ENCODE data around the gene CLNK.

Gene CLNK

DNA sequence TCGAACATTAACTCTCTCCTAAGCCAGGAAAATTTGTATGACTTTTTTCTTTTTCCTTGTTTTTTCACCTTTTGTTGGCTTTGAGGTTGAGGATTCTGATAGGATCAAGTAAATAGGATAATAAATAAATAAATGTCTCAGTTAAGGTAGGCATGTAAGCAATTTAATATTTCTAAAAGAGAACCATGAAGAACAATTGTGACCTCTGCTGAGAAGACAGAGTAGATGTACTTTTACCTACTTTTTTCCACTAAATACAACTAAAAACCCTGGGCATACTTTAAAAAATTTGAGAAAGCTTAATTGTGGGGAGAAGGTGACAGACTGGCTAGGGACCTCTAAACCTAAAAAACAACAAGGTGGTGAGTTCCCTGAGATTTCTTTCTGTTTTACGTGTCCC, 31.6 kb upstream of the CLNK start:
- no peaks in the 10 kb centered on the region for H3K9me3 Mint-ChIP-seq
- H3K4me1 Mint-ChIP-seq (ENCODE audit: low read depth in 2 of 2) = peaks cover 0 to 2% of the 10 kb centered on the region in 2 donors
- no peak overlapping the region for H3K4me3 Mint-ChIP-seq
- H3K27me3 Mint-ChIP-seq = peaks cover 11 to 30% of the 10 kb centered on the region in 2 donors
- H3K27ac Mint-ChIP-seq = no peak overlapping the region
- H3K36me3 Mint-ChIP-seq (ENCODE audit: insufficient read depth) = peaks cover 3% of the 10 kb centered on the region
- ATAC-seq (replicated peaks) = no peak
- DNase-seq = no peak

DNA sequence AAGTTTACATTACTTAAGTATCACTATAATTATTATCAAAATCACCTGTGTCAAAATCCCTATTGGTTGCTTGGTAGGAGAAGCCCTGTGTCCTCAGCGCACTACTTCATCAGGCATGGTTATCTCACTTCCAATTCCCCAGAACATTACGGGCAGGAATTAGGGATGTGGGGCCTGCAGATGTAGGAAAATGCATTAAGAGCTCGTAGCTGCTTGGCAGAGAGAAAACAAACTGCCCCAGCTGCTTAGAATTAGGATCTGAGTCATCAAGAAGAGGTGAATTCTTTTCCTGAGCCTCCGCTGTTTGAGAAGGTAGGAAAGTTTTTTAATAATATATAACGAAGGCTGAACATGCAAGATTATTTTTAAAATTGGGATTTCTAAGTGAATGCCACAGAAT, 31.1 kb upstream of the CLNK start:
- ATAC-seq (replicated peaks) (no peak), DNase-seq (no peak)
- peaks cover 3% of the 10 kb centered on the region for H3K36me3 Mint-ChIP-seq (ENCODE audit: insufficient read depth)
- H3K27me3 Mint-ChIP-seq = peaks cover 11 to 30% of the 10 kb centered on the region in 2 donors
- H3K9me3 Mint-ChIP-seq = no peaks in the 10 kb centered on the region
- H3K4me3 Mint-ChIP-seq = no peak overlapping the region
- H3K4me1 Mint-ChIP-seq (ENCODE audit: low read depth in 2 of 2) = peaks cover 0 to 2% of the 10 kb centered on the region in 2 donors
- H3K27ac Mint-ChIP-seq = no peak overlapping the region

DNA sequence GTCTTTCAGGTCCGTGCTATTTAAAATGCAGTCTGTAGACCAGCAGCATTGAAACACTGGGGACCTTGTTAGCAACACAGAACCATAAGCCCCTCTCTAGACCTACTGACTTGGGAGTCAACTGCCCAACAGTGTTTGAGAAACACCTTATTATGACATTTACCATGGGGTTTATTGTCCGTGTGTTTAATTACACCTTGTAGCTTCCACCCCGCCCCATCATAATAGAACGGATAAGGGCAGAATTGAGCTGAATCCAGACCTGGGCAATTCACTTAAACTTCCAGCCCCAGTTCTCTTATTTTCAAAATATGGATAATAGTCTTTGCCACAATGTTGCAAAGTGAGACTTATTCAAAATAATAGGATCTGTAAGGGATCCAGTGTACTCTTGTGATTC, 30.6 kb upstream of the CLNK start:
- no peak for DNase-seq
- Mint-ChIP-seq H3K36me3 (ENCODE audit: insufficient read depth) (peaks cover 3% of the 10 kb centered on the region), H3K27me3 (peaks cover 7 to 27% of the 10 kb centered on the region in 2 donors), H3K4me3 (no peak overlapping the region), H3K4me1 (ENCODE audit: low read depth in 2 of 2) (peaks cover 0 to 2% of the 10 kb centered on the region in 2 donors), H3K9me3 (no peaks in the 10 kb centered on the region), H3K27ac (no peak overlapping the region)
- no peak for ATAC-seq (replicated peaks)

DNA sequence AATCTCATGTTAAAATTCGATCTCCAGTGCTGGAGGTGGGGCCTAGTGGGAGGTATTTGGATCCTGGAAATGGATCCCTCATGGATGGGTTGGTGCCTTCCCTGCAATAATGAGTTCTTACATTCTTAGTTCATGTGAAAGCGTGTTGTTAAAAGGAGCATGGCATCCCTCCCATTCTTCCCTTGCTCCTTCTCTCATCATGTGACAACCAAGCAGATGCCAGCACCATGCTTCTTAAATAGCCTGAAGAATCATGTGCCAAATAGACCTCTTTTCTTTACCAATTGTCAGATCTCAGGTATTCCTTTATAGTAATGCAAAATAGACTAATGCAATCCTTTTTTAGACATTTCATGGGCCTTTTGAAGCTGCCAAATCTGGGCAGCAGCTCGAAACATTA, 29.0 kb upstream of the CLNK start:
- DNase-seq (no peak), ATAC-seq (replicated peaks) (no peak)
- no peaks in the 10 kb centered on the region for H3K9me3 Mint-ChIP-seq
- H3K27ac Mint-ChIP-seq = no peak overlapping the region
- H3K4me1 Mint-ChIP-seq (ENCODE audit: low read depth in 2 of 2) = no peaks in the 10 kb centered on the region
- H3K4me3 Mint-ChIP-seq = no peak overlapping the region
- H3K27me3 Mint-ChIP-seq = peaks cover 0 to 19% of the 10 kb centered on the region in 2 donors
- peaks cover 3% of the 10 kb centered on the region for H3K36me3 Mint-ChIP-seq (ENCODE audit: insufficient read depth)

DNA sequence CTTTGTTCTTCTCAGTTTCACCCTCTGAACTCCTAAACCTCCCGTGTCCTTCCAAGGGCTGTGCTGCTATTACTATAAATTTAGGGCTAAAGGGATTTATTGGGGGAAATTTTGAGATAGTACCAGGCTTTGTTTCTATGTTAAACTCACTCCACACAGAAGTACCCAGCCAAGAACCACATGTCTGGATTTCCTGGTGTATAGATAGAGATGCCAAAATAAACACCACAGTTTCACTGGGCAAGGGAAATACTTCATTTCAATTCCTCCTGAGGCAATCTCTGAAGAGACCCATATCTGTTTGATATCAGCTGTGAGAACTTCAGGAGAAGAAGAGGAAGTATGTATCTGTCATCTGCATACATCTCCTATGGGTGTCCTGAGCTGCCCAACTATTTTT, 21.7 kb upstream of the CLNK start:
- Mint-ChIP-seq H3K27ac (no peak overlapping the region), H3K4me3 (no peak overlapping the region), H3K4me1 (ENCODE audit: low read depth in 2 of 2) (no peaks in the 10 kb centered on the region), H3K9me3 (no peaks in the 10 kb centered on the region), H3K27me3 (no peaks in the 10 kb centered on the region), H3K36me3 (ENCODE audit: insufficient read depth) (no peaks in the 10 kb centered on the region)
- DNase-seq (no peak), ATAC-seq (replicated peaks) (no peak)

DNA sequence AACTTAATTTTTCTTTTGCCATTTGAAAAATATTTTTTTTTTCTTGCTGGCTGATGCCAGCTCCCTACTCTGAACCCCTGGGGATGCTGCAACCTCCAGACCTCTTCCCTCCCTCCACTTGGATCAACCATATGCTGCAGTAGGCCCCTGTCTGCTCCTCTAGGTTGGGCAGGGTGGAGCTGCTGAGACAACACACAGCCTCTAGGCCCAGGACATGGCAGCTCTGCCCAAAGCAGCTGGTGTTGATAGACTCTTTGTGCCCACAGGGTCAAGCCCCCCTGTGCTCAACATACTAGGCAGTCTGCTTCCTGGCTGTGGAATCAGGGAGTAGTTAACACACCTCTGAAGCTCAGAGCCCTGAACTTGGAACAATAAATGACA, 19.9 kb upstream of the CLNK start:
- H3K4me1 Mint-ChIP-seq (ENCODE audit: low read depth in 2 of 2) = no peaks in the 10 kb centered on the region
- H3K27ac Mint-ChIP-seq = no peak overlapping the region
- no peak overlapping the region for H3K4me3 Mint-ChIP-seq
- ATAC-seq (replicated peaks) (no peak), DNase-seq (no peak)
- H3K9me3 Mint-ChIP-seq = no peaks in the 10 kb centered on the region
- H3K36me3 Mint-ChIP-seq (ENCODE audit: insufficient read depth) = no peaks in the 10 kb centered on the region
- H3K27me3 Mint-ChIP-seq = no peaks in the 10 kb centered on the region

DNA sequence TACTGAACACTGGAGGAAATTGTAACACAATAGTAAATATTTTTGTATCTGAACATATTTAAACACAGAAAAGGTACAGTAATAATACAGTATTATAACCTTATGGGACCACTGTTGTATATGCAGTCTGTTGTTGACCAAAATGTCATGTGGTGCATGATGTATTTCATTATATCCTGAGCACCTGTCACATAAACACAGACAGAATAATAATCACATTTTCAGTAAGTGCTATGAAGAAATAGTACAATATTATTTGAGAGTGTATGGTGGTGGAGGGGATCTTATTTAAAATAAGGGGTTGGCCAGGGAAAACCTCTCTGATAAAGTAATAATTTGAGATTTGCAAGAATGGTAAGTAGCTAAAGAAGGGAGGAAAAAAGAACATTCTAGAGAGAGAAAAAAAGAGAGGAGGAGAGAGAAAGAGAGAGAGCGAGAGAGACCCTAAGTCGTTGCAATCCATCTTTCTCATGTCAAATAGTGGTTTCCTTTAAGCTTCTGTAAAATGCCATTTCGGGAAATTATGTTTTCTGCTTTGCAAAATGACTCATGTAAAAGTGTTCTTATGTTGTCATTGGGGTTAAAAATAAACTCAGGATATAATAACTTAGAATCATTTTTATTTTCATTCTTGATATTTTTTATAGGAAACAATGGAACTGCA, 19.3 kb upstream of the CLNK start:
- Mint-ChIP-seq H3K4me1 (ENCODE audit: low read depth in 2 of 2) (no peaks in the 10 kb centered on the region), H3K27ac (no peak overlapping the region), H3K9me3 (peaks cover 0 to 3% of the 10 kb centered on the region in 2 donors), H3K36me3 (ENCODE audit: insufficient read depth) (no peaks in the 10 kb centered on the region), H3K27me3 (no peaks in the 10 kb centered on the region), H3K4me3 (no peak overlapping the region)
- ATAC-seq (replicated peaks) = no peak
- DNase-seq = no peak

DNA sequence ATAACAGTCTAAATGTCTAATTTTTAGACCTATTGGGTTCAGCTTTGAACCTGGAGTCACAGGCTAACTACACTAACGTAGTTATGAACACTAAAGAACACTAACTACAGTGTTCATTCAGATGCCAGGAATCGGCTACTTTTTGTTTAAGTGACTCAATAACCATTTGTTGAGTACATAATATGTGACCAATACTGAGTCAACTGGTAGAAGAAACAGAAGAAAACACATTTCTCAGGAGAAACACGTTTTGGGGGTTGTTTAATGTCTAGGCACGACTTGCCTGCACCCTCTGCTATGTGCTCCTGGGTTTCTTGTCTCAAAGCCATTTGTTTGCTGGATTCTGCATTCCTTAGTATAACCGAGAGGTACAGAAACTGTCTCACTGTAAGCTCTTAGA, 18.6 kb upstream of the CLNK start:
- H3K27me3 Mint-ChIP-seq = no peaks in the 10 kb centered on the region
- no peak overlapping the region for H3K27ac Mint-ChIP-seq
- H3K9me3 Mint-ChIP-seq = peaks cover 0 to 3% of the 10 kb centered on the region in 2 donors
- no peak for DNase-seq
- no peak for ATAC-seq (replicated peaks)
- no peak overlapping the region for H3K4me3 Mint-ChIP-seq
- H3K36me3 Mint-ChIP-seq (ENCODE audit: insufficient read depth) = no peaks in the 10 kb centered on the region
- no peaks in the 10 kb centered on the region for H3K4me1 Mint-ChIP-seq (ENCODE audit: low read depth in 2 of 2)

DNA sequence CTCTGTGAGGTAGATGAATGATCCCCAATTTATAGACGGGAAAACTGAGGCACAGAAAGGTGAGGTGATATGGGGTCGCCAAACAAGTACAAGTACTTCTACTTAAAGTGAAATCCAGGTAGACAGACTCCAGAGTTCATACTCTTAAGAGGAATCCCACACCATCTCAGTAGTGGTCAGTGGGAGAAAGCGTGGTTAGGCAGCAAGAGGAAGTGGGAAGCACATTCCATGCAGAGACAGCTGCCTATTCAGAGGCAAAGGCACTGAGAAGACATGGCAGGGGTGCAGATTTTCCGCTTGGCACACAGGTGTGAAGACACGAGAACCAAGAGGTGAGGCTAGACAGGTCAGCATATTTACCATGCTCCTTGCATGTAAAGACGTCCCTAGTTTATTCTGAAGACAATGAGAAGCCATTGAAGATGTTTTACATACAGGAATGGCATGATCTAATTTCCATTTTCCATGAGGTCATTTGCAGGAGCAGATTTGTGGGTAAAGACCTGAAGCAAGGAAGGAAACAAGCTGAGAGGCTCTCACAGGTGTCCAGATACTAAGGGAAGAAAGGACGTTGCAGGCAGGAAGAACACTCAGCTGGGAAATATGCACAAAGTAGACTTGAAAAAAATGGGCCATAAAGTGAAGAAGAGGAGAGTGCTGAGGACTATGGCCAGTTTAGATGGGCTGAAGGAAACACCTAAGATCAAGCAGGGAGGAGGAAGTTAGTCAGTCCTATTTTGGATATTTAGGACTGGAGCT, 17.3 kb upstream of the CLNK start:
- no peak overlapping the region for H3K27ac Mint-ChIP-seq
- no peak for DNase-seq
- ATAC-seq (replicated peaks) = no peak

DNA sequence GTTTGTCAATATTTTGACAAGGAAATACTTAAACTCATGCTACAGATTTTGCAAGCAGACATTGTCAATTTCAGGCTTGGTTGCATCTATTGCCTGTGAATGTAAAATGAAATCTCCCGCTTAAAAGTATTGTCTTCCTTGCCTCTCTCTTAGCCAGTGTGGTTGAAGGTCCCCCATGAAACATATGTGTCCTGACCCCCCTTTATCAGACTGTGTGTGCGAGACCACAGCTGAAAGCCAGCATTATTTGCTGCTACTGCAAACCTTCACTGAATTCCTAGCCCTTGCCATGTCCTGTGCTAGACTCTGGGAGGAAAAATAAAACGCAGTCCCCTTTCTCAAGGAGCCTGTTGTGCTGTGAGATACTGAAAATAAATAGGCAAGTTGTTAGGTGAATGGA, 16.6 kb upstream of the CLNK start:
- no peak overlapping the region for H3K27ac Mint-ChIP-seq
- DNase-seq (no peak), ATAC-seq (replicated peaks) (no peak)
- no peaks in the 10 kb centered on the region for H3K4me1 Mint-ChIP-seq (ENCODE audit: low read depth in 2 of 2)
- H3K4me3 Mint-ChIP-seq = no peak overlapping the region
- no peaks in the 10 kb centered on the region for H3K36me3 Mint-ChIP-seq (ENCODE audit: insufficient read depth)
- H3K27me3 Mint-ChIP-seq = no peaks in the 10 kb centered on the region
- peaks cover 0 to 3% of the 10 kb centered on the region in 2 donors for H3K9me3 Mint-ChIP-seq

More for the DNA sequence above, 17.3 kb upstream of the CLNK start:
- H3K36me3 Mint-ChIP-seq (ENCODE audit: insufficient read depth) = no peaks in the 10 kb centered on the region
- peaks cover 0 to 3% of the 10 kb centered on the region in 2 donors for H3K9me3 Mint-ChIP-seq
- H3K4me3 Mint-ChIP-seq = no peak overlapping the region
- H3K27me3 Mint-ChIP-seq = no peaks in the 10 kb centered on the region
- H3K4me1 Mint-ChIP-seq (ENCODE audit: low read depth in 2 of 2) = no peaks in the 10 kb centered on the region

DNA sequence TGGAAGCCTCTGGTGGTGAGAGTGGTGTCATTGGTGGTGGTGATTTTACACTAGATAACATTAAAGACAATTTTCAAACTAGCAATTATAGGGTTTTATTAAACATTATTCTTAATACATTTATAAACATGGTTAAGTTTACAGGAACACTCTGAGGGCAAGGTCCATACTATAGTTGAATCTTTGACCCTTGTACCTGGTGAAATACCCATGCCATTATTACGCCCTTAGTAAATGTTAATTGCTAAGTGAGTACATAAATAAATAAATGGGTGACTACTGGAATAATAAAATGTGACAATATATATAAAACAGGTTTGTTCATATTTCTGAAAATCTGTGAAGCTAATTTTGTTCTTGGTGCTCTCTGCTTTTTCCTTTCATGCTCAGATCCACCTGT, 13.6 kb upstream of the CLNK start:
- Mint-ChIP-seq H3K36me3 (ENCODE audit: insufficient read depth) (no peaks in the 10 kb centered on the region), H3K4me3 (no peak overlapping the region), H3K9me3 (peaks cover 0 to 3% of the 10 kb centered on the region in 2 donors), H3K27me3 (no peaks in the 10 kb centered on the region), H3K27ac (no peak overlapping the region), H3K4me1 (ENCODE audit: low read depth in 2 of 2) (no peaks in the 10 kb centered on the region)
- ATAC-seq (replicated peaks) = no peak
- DNase-seq = no peak

DNA sequence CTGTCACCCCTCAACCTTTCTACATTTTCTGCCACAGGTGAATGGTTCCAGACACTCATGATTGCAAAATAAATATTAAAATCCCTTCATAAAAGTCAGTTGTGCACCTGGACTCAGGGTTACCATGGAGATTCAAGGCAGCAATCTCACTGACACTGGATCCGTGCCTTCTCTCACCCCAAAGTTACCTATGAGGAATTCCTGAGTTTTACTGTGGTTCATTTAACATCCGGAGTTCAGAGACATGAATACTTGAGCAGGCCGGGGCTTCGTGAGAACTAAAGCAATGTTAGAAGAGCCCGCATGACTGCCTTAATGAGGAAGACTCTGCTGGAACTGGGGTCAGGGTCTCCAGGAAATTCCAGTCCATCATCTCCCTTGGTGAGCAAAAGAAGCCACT, 12.5 kb upstream of the CLNK start:
- ATAC-seq (replicated peaks) = no peak
- Mint-ChIP-seq H3K4me3 (no peak overlapping the region), H3K27me3 (no peaks in the 10 kb centered on the region), H3K27ac (no peak overlapping the region), H3K9me3 (peaks cover 0 to 3% of the 10 kb centered on the region in 2 donors), H3K36me3 (ENCODE audit: insufficient read depth) (no peaks in the 10 kb centered on the region), H3K4me1 (ENCODE audit: low read depth in 2 of 2) (no peaks in the 10 kb centered on the region)
- DNase-seq = no peak

DNA sequence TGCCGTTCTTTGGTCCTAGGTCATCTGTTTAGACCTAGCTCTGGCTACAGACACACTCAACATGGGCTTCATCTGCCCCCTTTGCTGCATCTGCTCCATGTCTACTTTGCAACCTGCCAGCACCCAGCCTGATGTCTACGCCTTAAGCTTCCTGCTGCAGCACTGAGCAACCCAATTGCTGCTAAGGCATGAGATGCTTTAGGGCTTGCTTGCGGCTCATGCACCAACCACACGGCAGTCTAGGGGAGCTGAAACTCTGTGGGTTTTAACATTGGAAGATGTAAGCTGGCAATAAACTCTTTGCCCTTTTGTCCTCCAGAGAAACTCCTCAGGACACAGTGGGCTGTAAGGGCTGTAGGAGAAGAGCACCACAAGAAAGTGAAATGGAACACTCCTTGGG, 11.7 kb upstream of the CLNK start:
- no peak overlapping the region for H3K4me3 Mint-ChIP-seq
- no peaks in the 10 kb centered on the region for H3K27me3 Mint-ChIP-seq
- DNase-seq = no peak
- no peaks in the 10 kb centered on the region for H3K36me3 Mint-ChIP-seq (ENCODE audit: insufficient read depth)
- peaks cover 0 to 3% of the 10 kb centered on the region in 2 donors for H3K9me3 Mint-ChIP-seq
- H3K4me1 Mint-ChIP-seq (ENCODE audit: low read depth in 2 of 2) = no peaks in the 10 kb centered on the region
- no peak for ATAC-seq (replicated peaks)
- H3K27ac Mint-ChIP-seq = no peak overlapping the region

DNA sequence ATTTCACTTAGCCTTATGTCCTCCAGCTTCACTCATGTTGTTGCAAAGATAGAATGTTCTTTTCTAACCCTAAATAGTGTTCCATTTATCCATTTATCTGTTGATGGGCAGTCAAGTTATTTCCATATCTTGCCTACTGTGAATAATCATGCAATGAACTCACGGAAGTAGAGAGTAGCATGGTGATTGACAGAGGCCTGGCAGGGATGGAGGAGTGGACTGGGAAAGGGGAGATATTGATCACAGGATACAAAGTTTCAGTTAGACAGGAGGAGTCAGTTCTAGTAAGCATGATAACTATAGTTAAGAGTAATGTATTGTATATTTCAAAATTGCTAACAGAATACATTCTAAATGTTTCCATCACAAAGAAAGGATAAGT, 10.3 kb upstream of the CLNK start:
- no peaks in the 10 kb centered on the region for H3K4me1 Mint-ChIP-seq (ENCODE audit: low read depth in 2 of 2)
- DNase-seq (no peak), ATAC-seq (replicated peaks) (no peak)
- H3K9me3 Mint-ChIP-seq = peaks cover 0 to 3% of the 10 kb centered on the region in 2 donors
- H3K27me3 Mint-ChIP-seq = no peaks in the 10 kb centered on the region
- H3K4me3 Mint-ChIP-seq = no peak overlapping the region
- H3K27ac Mint-ChIP-seq = no peak overlapping the region
- no peaks in the 10 kb centered on the region for H3K36me3 Mint-ChIP-seq (ENCODE audit: insufficient read depth)
